ENCODE results near the gene MTTP. TPM values are rescaled to one million over a fixed set of nuclear protein-coding genes. Genes with fewer than 3 reads are reported as not detected.

The MTTP gene
- total RNA-seq, 2 experiments from 2014 or later, result 0.25 to 0.57 TPM

GRCh38 chr4:99536271-99536670 is 38.4 kb upstream of the MTTP start:
- no peaks in the 10 kb centered on the region for H3K9me2 ChIP-seq (ENCODE audit: insufficient read depth, low read length)
- no peaks in the 10 kb centered on the region for H4K20me1 ChIP-seq (ENCODE audit: insufficient read depth, low read length)
- TF ChIP-seq CTCF (conservative IDR thresholded peaks at IDR 0.05; ENCODE audit: low read length) (no peak), EZH2phosphoT487 (IDR thresholded peaks at IDR 0.05; ENCODE audit: borderline replicate concordance, low read depth, low read length) (no peak)
- no peak for DNase-seq (ENCODE audit: low spot score)
- H3K27ac ChIP-seq (ENCODE audit: low read depth, low read length, poor library complexity, severe bottlenecking), result no peak overlapping the region
- H3K79me2 ChIP-seq (ENCODE audit: insufficient read depth, low read depth, low read length), result no peaks in the 10 kb centered on the region
- POLR2A ChIA-PET, result interaction anchor here (1.1 kb wide), 1 partner anchor 16 kb away, joined by 3 read pairs; no protein-coding TSS in a partner anchor
- no peak overlapping the region for H3K4me2 ChIP-seq (ENCODE audit: low read length)
- no peaks in the 10 kb centered on the region for H3K36me3 ChIP-seq (ENCODE audit: insufficient read depth, low read length)
- H2AFZ ChIP-seq (ENCODE audit: low read length), result no peak overlapping the region
- H3K4me3 ChIP-seq (ENCODE audit: low read depth, low read length, poor library complexity, severe bottlenecking), result no peak overlapping the region
- no peaks in the 10 kb centered on the region for H3K9me3 ChIP-seq (ENCODE audit: low read length)
- intact Hi-C loops (cut with micrococcal nuclease; ENCODE audit: unreplicated experiment), result no loop called here
- CTCF ChIA-PET (ENCODE audit: unreplicated experiment), result no interaction called here
- H3K4me1 ChIP-seq (ENCODE audit: insufficient read depth, low read length, poor library complexity, severe bottlenecking), result no peaks in the 10 kb centered on the region
- BruUV-seq (replicated peaks), result no TSS peak

DNA sequence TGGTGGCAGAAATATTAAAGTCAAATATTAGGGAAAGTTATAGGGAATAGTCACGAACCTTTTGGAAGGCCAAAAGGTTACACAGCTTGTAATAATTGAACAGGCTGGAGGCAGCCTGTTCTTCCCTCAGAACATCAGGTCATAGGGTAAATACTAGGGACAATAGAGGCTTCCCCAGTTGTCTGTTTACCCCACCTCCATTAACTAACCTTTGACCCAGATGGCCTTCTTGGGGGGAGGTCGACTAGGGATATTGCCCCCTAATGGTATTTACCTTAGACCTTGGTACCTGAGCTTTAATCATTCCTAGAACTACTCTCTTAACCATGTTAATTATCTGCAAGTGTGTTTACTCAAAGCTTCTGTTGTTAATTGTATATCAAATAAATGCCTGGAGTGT is 37.8 kb upstream of the MTTP start:
- Histone ChIP-seq H3K9me2 (ENCODE audit: insufficient read depth, low read length) (no peaks in the 10 kb centered on the region), H2AFZ (ENCODE audit: low read length) (no peak overlapping the region), H3K4me3 (ENCODE audit: low read depth, low read length, poor library complexity, severe bottlenecking) (no peak overlapping the region), H4K20me1 (ENCODE audit: insufficient read depth, low read length) (no peaks in the 10 kb centered on the region), H3K36me3 (ENCODE audit: insufficient read depth, low read length) (no peaks in the 10 kb centered on the region), H3K79me2 (ENCODE audit: insufficient read depth, low read depth, low read length) (no peaks in the 10 kb centered on the region), H3K4me1 (ENCODE audit: insufficient read depth, low read length, poor library complexity, severe bottlenecking) (no peaks in the 10 kb centered on the region), H3K9me3 (ENCODE audit: low read length) (no peaks in the 10 kb centered on the region), H3K4me2 (ENCODE audit: low read length) (no peak overlapping the region), H3K27ac (ENCODE audit: low read depth, low read length, poor library complexity, severe bottlenecking) (no peak overlapping the region)
- intact Hi-C loops (cut with micrococcal nuclease; ENCODE audit: unreplicated experiment), result no loop called here
- BruUV-seq (replicated peaks), result no TSS peak
- no peak for TF ChIP-seq CTCF (conservative IDR thresholded peaks at IDR 0.05; ENCODE audit: low read length)
- TF ChIP-seq EZH2phosphoT487 (IDR thresholded peaks at IDR 0.05; ENCODE audit: borderline replicate concordance, low read depth, low read length), result no peak
- ChIA-PET POLR2A (interaction anchor here (1.0 to 1.1 kb wide), 2 partner anchors 13 to 15 kb away, joined by 3 read pairs; no protein-coding TSS in a partner anchor), CTCF (ENCODE audit: unreplicated experiment) (no interaction called here)
- DNase-seq (ENCODE audit: low spot score), result no peak

- Histone ChIP-seq H4K20me1 (ENCODE audit: insufficient read depth, low read length) (no peaks in the 10 kb centered on the region), H3K9me3 (ENCODE audit: low read length) (no peaks in the 10 kb centered on the region), H3K36me3 (ENCODE audit: insufficient read depth, low read length) (no peaks in the 10 kb centered on the region), H3K79me2 (ENCODE audit: insufficient read depth, low read depth, low read length) (no peaks in the 10 kb centered on the region), H2AFZ (ENCODE audit: low read length) (no peak overlapping the region), H3K9me2 (ENCODE audit: insufficient read depth, low read length) (no peaks in the 10 kb centered on the region), H3K27ac (ENCODE audit: low read depth, low read length, poor library complexity, severe bottlenecking) (no peak overlapping the region), H3K4me2 (ENCODE audit: low read length) (no peak overlapping the region), H3K4me1 (ENCODE audit: insufficient read depth, low read length, poor library complexity, severe bottlenecking) (no peaks in the 10 kb centered on the region), H3K4me3 (ENCODE audit: low read depth, low read length, poor library complexity, severe bottlenecking) (no peak overlapping the region)
- ChIA-PET CTCF (ENCODE audit: unreplicated experiment) (no interaction called here), POLR2A (interaction anchor here (1.0 kb wide), 1 partner anchor 12 kb away, joined by 3 read pairs; no protein-coding TSS in a partner anchor)
- no peak for DNase-seq (ENCODE audit: low spot score)
- BruUV-seq (replicated peaks), result no TSS peak
- intact Hi-C loops (cut with micrococcal nuclease; ENCODE audit: unreplicated experiment), result no loop called here
- TF ChIP-seq EZH2phosphoT487 (IDR thresholded peaks at IDR 0.05; ENCODE audit: borderline replicate concordance, low read depth, low read length), result no peak
Measured at GRCh38 chr4:99537674-99538073, 37.0 kb upstream of the MTTP start.

Measured in OCI-LY7 (cell line).